Stimulated activated CD8-positive, alpha-beta memory T cell treated with anti-CD3 and anti-CD28 coated beads, Interleukin-2, amount 100 ng/mL, for 48 hours (primary cell): ENCODE results near the gene GJD4.

Experiments
- DNase-seq, 2 donors: peaks; one replicate each; pipeline ENCODE4 v3.0.0-alpha.2; 2020; ENCODE audit warnings: low read depth in 2 of 2

Gene GJD4

GRCh38 chr10:35657621-35658020, 52.5 kb downstream of the GJD4 start:
- no peak for DNase-seq
